GM19372 (cell line): Measurements from ENCODE around the gene KIAA0232.
A peak's percentile ranks its signal among the peaks of the same experiment; 100 is the strongest.
"Not testable (repeated sequence)": the region's sequence is repeated elsewhere in the genome, so short reads cannot be mapped to it uniquely, and the experiment has no call there.

Source experiments
- ATAC-seq: cut with Tn5 transposase; IDR thresholded peaks from one replicate; pipeline ENCODE4 v1.9.1; 2021; ENCODE audit warnings: mild to moderate bottlenecking, low read depth, moderate library complexity; ENCODE audit not compliant: unreplicated experiment

The KIAA0232 gene

DNA sequence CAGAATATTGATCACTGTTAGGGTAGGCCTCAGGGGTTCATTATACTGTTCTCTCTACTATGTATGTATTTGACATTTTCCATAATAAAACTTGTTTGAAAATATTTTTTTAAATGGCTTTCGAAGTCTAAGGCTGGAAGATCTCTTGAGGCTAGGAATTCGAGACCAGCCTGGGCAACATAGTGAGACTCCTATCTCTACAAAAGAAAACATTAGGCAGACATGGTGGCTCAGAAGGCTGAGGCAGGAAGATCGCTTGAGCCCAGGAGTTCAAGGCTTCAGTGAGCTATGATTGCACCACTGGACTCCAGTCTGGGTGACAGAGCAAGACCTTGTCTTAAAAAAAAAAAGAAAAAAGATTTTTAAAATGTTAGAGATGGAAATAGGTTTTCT, 111.6 kb downstream of the KIAA0232 start:
- no peak for ATAC-seq

GRCh38 chr4:6894528-6895498, 112.3 kb downstream of the KIAA0232 start:
- no peak for ATAC-seq

DNA sequence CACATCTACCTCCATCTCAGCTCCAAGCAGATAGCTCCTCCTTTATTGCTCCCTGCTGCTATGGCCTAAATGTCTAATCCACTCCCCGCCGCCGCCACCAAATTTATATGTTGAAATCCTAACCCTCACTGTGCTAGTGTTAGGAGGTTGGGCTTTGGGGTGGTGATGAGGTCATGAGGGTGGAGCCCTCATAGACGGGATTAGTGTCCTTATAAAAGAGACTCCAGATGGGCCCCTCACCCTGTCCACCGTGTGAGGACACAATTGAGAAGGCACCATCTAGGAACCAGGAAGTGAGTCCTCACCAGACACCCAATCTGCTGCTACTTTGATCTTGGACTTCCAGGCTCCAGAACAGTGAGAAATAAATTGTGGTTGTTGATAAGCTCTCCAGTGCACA, 113.5 kb downstream of the KIAA0232 start:
- ATAC-seq = no peak

DNA sequence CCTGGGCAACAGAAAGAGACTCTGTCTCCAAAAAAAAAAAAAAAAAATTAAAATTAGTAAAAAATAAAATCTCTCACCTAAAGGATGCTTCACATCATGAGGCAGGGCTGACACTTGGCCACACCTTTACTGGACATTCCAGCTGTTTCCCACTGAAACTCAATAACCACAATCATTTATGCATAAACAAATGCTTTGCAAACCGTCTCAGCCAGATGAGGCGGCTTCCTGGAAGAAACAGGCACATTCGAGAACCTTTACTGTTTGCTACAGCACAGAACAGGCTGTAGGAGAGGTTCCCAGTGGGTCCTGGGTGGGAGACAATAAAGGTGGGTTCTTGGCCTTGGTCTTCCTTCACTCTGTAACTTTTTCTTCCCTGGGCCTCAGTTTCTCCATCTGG, 116.2 kb downstream of the KIAA0232 start:
- ATAC-seq = no peak

- no peak for ATAC-seq
These were observed 117.8 kb downstream of the KIAA0232 start for GRCh38 chr4:6900181-6900812.

GRCh38 chr4:6900956-6901355, 118.4 kb downstream of the KIAA0232 start:
- ATAC-seq = no peak

GRCh38 chr4:6901669-6902317, 119.3 kb downstream of the KIAA0232 start:
- no peak for ATAC-seq

GRCh38 chr4:6902318-6903042, 120.0 kb downstream of the KIAA0232 start:
- no peak for ATAC-seq

- ATAC-seq = no peak
These were observed 123.3 kb downstream of the KIAA0232 start for GRCh38 chr4:6905516-6906445.

DNA sequence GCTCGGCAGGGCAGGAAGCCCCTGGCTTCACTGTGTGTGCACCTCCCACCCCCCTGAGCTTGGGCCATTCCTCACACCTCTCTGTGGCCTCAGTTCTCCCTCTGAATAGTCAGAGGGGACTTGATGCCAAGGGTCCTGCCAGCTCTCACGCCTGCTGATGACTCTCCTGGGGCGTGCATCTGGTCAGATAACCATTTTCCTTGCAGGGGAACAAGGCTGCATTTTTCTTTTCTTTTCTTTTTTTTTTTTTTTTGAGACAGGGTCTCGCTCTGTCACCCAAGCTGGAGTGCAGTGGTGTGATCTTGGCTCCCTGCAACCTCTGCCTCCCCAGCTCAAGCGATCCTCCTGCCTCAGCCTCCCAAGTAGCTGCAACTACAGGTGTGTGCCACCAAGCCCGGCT, 124.0 kb downstream of the KIAA0232 start:
- not testable (repeated sequence) for ATAC-seq

GRCh38 chr4:6907658-6908191, 125.2 kb downstream of the KIAA0232 start:
- ATAC-seq = no peak

GRCh38 chr4:6908432-6909112, 126.0 kb downstream of the KIAA0232 start:
- no peak for ATAC-seq

DNA sequence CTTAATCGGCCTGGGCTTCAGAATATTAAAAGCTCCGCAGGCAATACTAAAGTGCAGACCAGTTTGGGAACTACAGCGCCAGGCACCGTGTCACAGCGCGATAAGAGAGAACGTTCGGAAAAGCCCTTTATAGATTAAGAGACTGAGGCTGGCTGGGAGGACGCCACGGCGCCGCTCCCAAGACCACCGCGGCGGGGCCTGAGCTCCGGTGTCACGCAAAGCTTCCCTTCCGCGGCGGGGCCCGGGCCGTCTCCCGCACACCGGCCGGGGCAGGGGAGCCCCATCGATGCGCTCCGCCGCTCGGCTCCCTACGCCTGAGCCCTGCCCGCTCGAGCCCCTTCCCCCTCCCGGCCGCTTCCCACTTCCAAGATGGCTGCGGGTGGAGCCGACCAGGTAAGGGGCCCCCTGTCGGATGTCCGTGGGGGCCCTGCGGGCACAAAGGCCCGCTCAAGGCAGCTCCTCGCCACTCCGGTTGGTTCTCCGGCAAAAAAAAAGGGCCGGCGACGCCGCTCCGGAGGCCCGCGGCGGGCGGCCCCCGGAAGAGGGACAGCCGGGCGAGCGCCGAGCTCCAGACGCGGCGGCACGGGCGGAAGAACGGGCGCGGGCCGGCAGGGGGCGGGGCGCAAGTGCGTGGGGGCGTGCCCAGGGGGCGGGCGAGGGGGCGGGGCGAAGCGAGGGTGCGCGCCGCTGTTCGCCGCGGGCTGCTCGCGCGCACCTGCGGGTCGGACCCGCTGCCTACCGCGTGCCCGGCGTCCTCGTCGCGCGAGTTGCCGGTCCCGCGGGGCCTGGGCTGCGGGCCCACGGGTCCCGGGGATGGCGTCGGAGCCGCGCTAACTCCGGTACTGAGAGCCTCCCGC, 126.8 kb downstream of the KIAA0232 start, which contains the start of gene TBC1D14:
Gene TBC1D14 (plus strand): TSS at position 714 of the 857 bp plus-strand sequence. CDS start 13,564 bp downstream, outside the sequence.
- ATAC-seq = peak; percentile 76

- ATAC-seq = peak; percentile 32
These were observed 127.4 kb downstream of the KIAA0232 start for GRCh38 chr4:6909970-6910339.

- ATAC-seq = no peak
These were observed 127.9 kb downstream of the KIAA0232 start for GRCh38 chr4:6910340-6910959.

DNA sequence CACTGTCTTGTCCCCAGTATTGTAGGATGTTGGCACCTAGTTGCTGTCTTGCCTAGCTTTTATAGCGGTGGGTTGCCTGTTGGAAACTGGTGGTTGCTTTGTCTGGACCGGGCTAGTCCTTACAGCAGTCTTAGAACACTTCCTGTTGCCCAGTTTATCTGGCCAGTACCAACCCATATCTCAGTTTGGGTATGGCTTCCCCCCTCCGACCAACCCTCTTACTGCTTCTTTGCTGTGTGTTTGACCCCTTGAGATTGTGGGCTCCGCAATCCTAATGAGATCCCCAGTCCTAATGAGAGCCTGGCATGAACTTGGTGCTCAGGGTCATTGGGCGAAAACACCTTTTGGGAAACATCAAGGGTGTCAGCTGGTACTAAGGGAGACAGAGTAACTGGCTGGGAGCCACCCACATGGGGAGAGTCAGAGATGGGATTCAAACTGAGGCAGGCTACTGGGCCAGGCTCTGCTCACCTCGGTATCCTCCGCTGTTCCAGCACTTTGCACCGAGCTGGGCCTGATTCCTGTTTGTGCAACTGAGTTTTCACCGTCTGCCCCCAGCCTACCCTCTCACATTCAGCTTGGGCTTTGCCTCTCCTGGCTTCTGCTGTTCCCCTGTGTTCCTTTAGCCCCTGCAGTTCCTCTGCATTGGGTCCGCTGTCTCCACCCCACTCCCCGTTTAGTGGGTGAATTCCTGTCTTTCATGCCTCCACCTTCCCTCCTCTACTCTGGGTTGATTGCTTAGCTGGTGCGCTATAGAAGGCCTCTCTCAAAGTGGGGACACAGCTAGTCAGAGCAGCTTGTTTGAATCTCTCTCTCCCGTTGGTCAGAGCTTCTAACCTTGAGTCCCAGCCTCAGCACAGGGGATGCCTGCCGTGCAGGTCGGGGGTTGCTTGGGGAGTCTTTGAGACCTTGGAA, 128.7 kb downstream of the KIAA0232 start:
- ATAC-seq = no peak
